HepG2 (cell line): ENCODE measurements around the gene BCL6B. TPM values are rescaled to one million over a fixed set of nuclear protein-coding genes. Genes with fewer than 3 reads are reported as not detected.

ENCODE experiments used
- AGO1 ChIP-seq: fragments of 200-400 bp; formaldehyde crosslinking; IDR thresholded peaks from 2 replicates; pipeline ENCODE4 v1.6.1; 2017; ENCODE audit warnings: mild to moderate bottlenecking, low read depth, low read length, moderate library complexity; ENCODE audit not compliant: poor library complexity, severe bottlenecking
- ATM ChIP-seq: fragments of 450-650 bp; IDR thresholded peaks from 2 replicates; pipeline ENCODE4 v1.7.1; 2017; ENCODE audit warnings: mild to moderate bottlenecking, borderline replicate concordance
- BCL6 ChIP-seq: IDR thresholded peaks from 2 replicates; pipeline ENCODE4 v1.6.1; 2016; ENCODE audit warnings: missing genetic modification reagents, missing compliant biosample characterization
- CAMTA2 ChIP-seq: sonication (generic); formaldehyde crosslinking; IDR thresholded peaks from 2 replicates; pipeline ENCODE4 v1.4.0; 2020; ENCODE audit warnings: mild to moderate bottlenecking, missing genetic modification reagents, borderline replicate concordance
- CHD2 ChIP-seq: IDR thresholded peaks from 2 replicates; pipeline ENCODE4 v1.6.1; 2011; ENCODE audit warnings: low read depth, low read length, improper control_type of control experiment
- HDAC1 ChIP-seq: sonication (generic); formaldehyde crosslinking; IDR thresholded peaks from 2 replicates; pipeline ENCODE4 v1.5.1; 2020; ENCODE audit warnings: mild to moderate bottlenecking, missing genetic modification reagents
- HMG20B ChIP-seq: conservative IDR thresholded peaks from 2 replicates; pipeline ENCODE4 v1.6.1; 2016; ENCODE audit warnings: missing genetic modification reagents, missing compliant biosample characterization
- HOXA9 ChIP-seq: sonication (generic); formaldehyde crosslinking; IDR thresholded peaks from 2 replicates; pipeline ENCODE4 v1.8.1; 2022; ENCODE audit warnings: missing genetic modification reagents, mild to moderate bottlenecking, moderate library complexity, borderline replicate concordance
- IRX3 ChIP-seq: sonication (generic); formaldehyde crosslinking; IDR thresholded peaks from 2 replicates; pipeline ENCODE4 v1.8.1; 2023; ENCODE audit warnings: mild to moderate bottlenecking, low read depth, missing genetic modification reagents, borderline replicate concordance
- MED1 ChIP-seq: sonication (generic); formaldehyde crosslinking; IDR thresholded peaks from 2 replicates; pipeline ENCODE4 v1.4.0; 2020; ENCODE audit warnings: missing genetic modification reagents
- MXD4 ChIP-seq: IDR thresholded peaks from 2 replicates; pipeline ENCODE4 v1.6.1; 2016; ENCODE audit warnings: mild to moderate bottlenecking, missing biosample characterization, missing genetic modification reagents
- REXO4 ChIP-seq: sonication (generic); formaldehyde crosslinking; IDR thresholded peaks from 2 replicates; pipeline ENCODE4 v1.8.0; 2022; ENCODE audit warnings: missing genetic modification reagents, mild to moderate bottlenecking, borderline replicate concordance
- SKI ChIP-seq: fragments of 450-650 bp; IDR thresholded peaks from one replicate; pipeline ENCODE4 v1.6.1; 2018; ENCODE audit warnings: mild to moderate bottlenecking; ENCODE audit not compliant: partially characterized antibody
- TEAD2 ChIP-seq: sonication (generic); formaldehyde crosslinking; IDR thresholded peaks from 2 replicates; pipeline ENCODE4 v1.9.0; 2021; ENCODE audit warnings: missing genetic modification reagents
- ZC3H4 ChIP-seq: sonication (generic); formaldehyde crosslinking; IDR thresholded peaks from 2 replicates; pipeline ENCODE4 v1.4.0; 2020; ENCODE audit warnings: missing genetic modification reagents, borderline replicate concordance
- ZFX ChIP-seq: sonication (generic); formaldehyde crosslinking; IDR thresholded peaks from 2 replicates; pipeline ENCODE4 v1.4.0; 2020; ENCODE audit warnings: mild to moderate bottlenecking, low read depth, missing genetic modification reagents, moderate library complexity
- ZMYM4 ChIP-seq: sonication (generic); formaldehyde crosslinking; IDR thresholded peaks from 2 replicates; pipeline ENCODE4 v1.8.1; 2023; ENCODE audit warnings: mild to moderate bottlenecking, missing genetic modification reagents
- ZNF180 ChIP-seq: sonication (generic); formaldehyde crosslinking; IDR thresholded peaks from 2 replicates; pipeline ENCODE4 v1.4.0; 2020; ENCODE audit warnings: low read depth, missing genetic modification reagents, borderline replicate concordance
- ZNF292 ChIP-seq: sonication (generic); formaldehyde crosslinking; IDR thresholded peaks from 2 replicates; pipeline ENCODE4 v1.8.1; 2022; ENCODE audit warnings: mild to moderate bottlenecking, low read depth, missing genetic modification reagents, borderline replicate concordance
- ZNF33B ChIP-seq: sonication (generic); formaldehyde crosslinking; IDR thresholded peaks from 2 replicates; pipeline ENCODE4 v1.5.1; 2020; ENCODE audit warnings: mild to moderate bottlenecking, missing genetic modification reagents
- ZNF460 ChIP-seq: sonication (generic); formaldehyde crosslinking; IDR thresholded peaks from 2 replicates; pipeline ENCODE4 v1.5.1; 2020; ENCODE audit warnings: missing genetic modification reagents, mild to moderate bottlenecking, borderline replicate concordance
- ZNF512 ChIP-seq: sonication (generic); formaldehyde crosslinking; IDR thresholded peaks from 2 replicates; pipeline ENCODE4 v1.4.0; 2020; ENCODE audit warnings: mild to moderate bottlenecking, missing genetic modification reagents
- ZNF546 ChIP-seq: sonication (generic); formaldehyde crosslinking; conservative IDR thresholded peaks from 2 replicates; pipeline ENCODE4 v1.8.1; 2023; ENCODE audit warnings: mild to moderate bottlenecking, missing genetic modification reagents
- ZNF644 ChIP-seq: IDR thresholded peaks from 2 replicates; pipeline ENCODE4 v1.6.1; 2016; ENCODE audit warnings: low read depth
- ZNF687 ChIP-seq: sonication (generic); formaldehyde crosslinking; IDR thresholded peaks from 2 replicates; pipeline ENCODE4 v1.5.1; 2020; ENCODE audit warnings: mild to moderate bottlenecking, missing genetic modification reagents, moderate library complexity
- polyA plus RNA-seq, 8 experiments: library from polyadenylated mRNA; depleted of rRNA in 3 of 8; stranded (reverse) in 7 of 8; unstranded in 1 of 8; fragments of >200 nt; fragmentation: Illumina TruSeq in 4 of 8; extraction: Trizol in 4 of 8; gene quantifications; 2 replicates each; pipeline versions ENCODE4 v1.2.1 to v1.2.3, GENCODE V29; 2011 to 2016; ENCODE audit warnings: low read depth in 4 of 8, missing spikeins in 1 of 8, mixed read lengths in 1 of 8; ENCODE audit not compliant: insufficient read depth in 1 of 8
- total RNA-seq, 5 experiments: library from RNA; depleted of rRNA; stranded (reverse); fragments of >200 nt; fragmentation: Illumina TruSeq; extraction: Trizol; gene quantifications; 2 replicates each; pipeline ENCODE4 v1.2.3, GENCODE V29; 2016; ENCODE audit warnings: low read depth in 1 of 5

Gene BCL6B
- total and polyA plus RNA-seq, 2 of the 13 experiments (the other 11 are each of a cell fraction or from before 2014, with no cell fraction given): not detected

GRCh38 chr17:7038025-7038862, 15.4 kb downstream of the BCL6B start (continued):
- TF ChIP-seq REXO4 (CRISPR knock-in tag) (no peak), TEAD2 (no peak), HMG20B (CRISPR knock-in tag) (no peak), IRX3 (no peak), ZNF33B (CRISPR knock-in tag) (no peak), ZC3H4 (CRISPR knock-in tag) (no peak), CAMTA2 (no peak), ZNF687 (CRISPR knock-in tag) (peak; percentile 77), ZNF292 (peak; percentile 23; the same call in 1 of the 2 replicates), SKI (no peak), ZFX (CRISPR knock-in tag) (peak; percentile 37), HDAC1 (CRISPR knock-in tag) (peak; percentile 16; the same call in 1 of the 2 replicates), CHD2 (no peak), ATM (no peak), ZNF180 (no peak), ZMYM4 (no peak), ZNF644 (CRISPR knock-in tag) (no peak), HOXA9 (no peak), AGO1 (peak; percentile 30), ZNF460 (CRISPR knock-in tag) (no peak), BCL6 (CRISPR knock-in tag) (no peak), ZNF512 (CRISPR knock-in tag) (no peak), MED1 (peak; percentile 41; the same call in 1 of the 2 replicates), ZNF546 (CRISPR knock-in tag) (no peak), MXD4 (0 out of 2 replicates have a peak, but pooled peaks have one; percentile 12)
